ENCODE measurements around the gene CAV1. TPM values are rescaled to one million over a fixed set of nuclear protein-coding genes. Genes with fewer than 3 reads are reported as not detected.

CAV1 gene
- total RNA-seq: 856 and 935 TPM in 2 replicates

GRCh38 chr7:116524609-116525297 lies at the start of gene CAV1:
Gene CAV1 (plus strand): TSS chr7:116525036. CDS start chr7:116525063, 27 bp downstream.

GRCh38 chr7:116499168-116500077 lies 25.4 kb upstream of the CAV1 start, which contains the start of gene CAV2:
Gene CAV2 (plus strand): TSS chr7:116499738. CDS start chr7:116499782, 44 bp downstream.

Other genes starting within 250 kb of the CAV1 start
- 169 and 192 TPM in 2 replicates for gene CAV2, start 25.3 kb upstream of the CAV1 start, total RNA-seq
- 36.6 and 44.5 TPM in 2 replicates for gene MET, start 147.2 kb downstream of the CAV1 start, total RNA-seq